ENCODE measurements around the gene LRRFIP1. TPM values are rescaled to one million over a fixed set of nuclear protein-coding genes. Genes with fewer than 3 reads are reported as not detected.

Gene LRRFIP1
- total and polyA plus RNA-seq, 2 of the 13 experiments (the other 11 are each of a cell fraction or from before 2014, with no cell fraction given) = 15.9 to 40.5 TPM

- TF ChIP-seq DBP (CRISPR knock-in tag; IDR thresholded peaks at IDR 0.05; ENCODE audit: not compliant biosample characterization) (no peak), MIER2 (CRISPR knock-in tag; IDR thresholded peaks at IDR 0.05) (no peak; the same call in 1 of the 2 replicates), GPBP1L1 (CRISPR knock-in tag; IDR thresholded peaks at IDR 0.05) (no peak), CC2D1A (CRISPR knock-in tag; IDR thresholded peaks at IDR 0.05) (no peak), NKX3-1 (CRISPR knock-in tag; IDR thresholded peaks at IDR 0.05) (0 out of 2 replicates have a peak, but pooled peaks have one; percentile 43), XRCC5 (optimal IDR thresholded peaks at IDR 0.05; ENCODE audit: low read length) (no peak), PRPF4 (IDR thresholded peaks at IDR 0.05; ENCODE audit: low read depth, low read length, poor library complexity, severe bottlenecking) (no peak), ZNF746 (CRISPR knock-in tag; IDR thresholded peaks at IDR 0.05) (no peak), ZMYM4 (CRISPR knock-in tag; IDR thresholded peaks at IDR 0.05) (peak; percentile 77), ZNF879 (CRISPR knock-in tag; IDR thresholded peaks at IDR 0.05) (no peak), NRL (CRISPR knock-in tag; IDR thresholded peaks at IDR 0.05; ENCODE audit: borderline replicate concordance) (no peak), ZNF75D (CRISPR knock-in tag; IDR thresholded peaks at IDR 0.05; ENCODE audit: borderline replicate concordance) (no peak), ZNF160 (CRISPR knock-in tag; IDR thresholded peaks at IDR 0.05) (no peak), ZNF670 (CRISPR knock-in tag; IDR thresholded peaks at IDR 0.05; ENCODE audit: borderline replicate concordance) (peak; percentile 54; the same call in 1 of the 2 replicates), HCFC1 (IDR thresholded peaks at IDR 0.05; ENCODE audit: low read depth, low read length) (no peak; the same call in 1 of the 2 replicates), ZNF841 (CRISPR knock-in tag; IDR thresholded peaks at IDR 0.05; ENCODE audit: borderline replicate concordance) (no peak), FOXA3 (CRISPR knock-in tag; IDR thresholded peaks at IDR 0.05) (peak; percentile 93), ZC3H13 (CRISPR knock-in tag; IDR thresholded peaks at IDR 0.05) (no peak), ZNF17 (CRISPR knock-in tag; IDR thresholded peaks at IDR 0.05) (no peak), ZBTB4 (CRISPR knock-in tag; IDR thresholded peaks at IDR 0.05; ENCODE audit: borderline replicate concordance) (peak; percentile 56; the same call in 1 of the 2 replicates), NAIF1 (CRISPR knock-in tag; IDR thresholded peaks at IDR 0.05; ENCODE audit: borderline replicate concordance) (no peak), HOXA7 (CRISPR knock-in tag; IDR thresholded peaks at IDR 0.05) (no peak), ZNF121 (CRISPR knock-in tag; IDR thresholded peaks at IDR 0.05) (peak; percentile 59; the same call in 1 of the 2 replicates), THAP11 (CRISPR knock-in tag; IDR thresholded peaks at IDR 0.05) (0 out of 2 replicates have a peak, but pooled peaks have one; percentile 30), TCF12 (IDR thresholded peaks at IDR 0.05) (no peak), TCF12 (CRISPR knock-in tag; IDR thresholded peaks at IDR 0.05) (peak; percentile 85; the same call in 1 of the 2 replicates), DR1 (CRISPR knock-in tag; IDR thresholded peaks at IDR 0.05) (no peak), SNAPC2 (CRISPR knock-in tag; IDR thresholded peaks at IDR 0.05) (no peak)
Measured at GRCh38 chr2:237733677-237734300, 106.4 kb downstream of the LRRFIP1 start (continued).

All from HepG2 (cell line).